OCI-LY3 (cell line): Measurements from ENCODE around the gene GPT2.
A peak's percentile ranks its signal among the peaks of the same experiment; 100 is the strongest.

Source experiments
- H2AFZ ChIP-seq: fragments of 200-600, 300-600 bp; shearing (Covaris generic); 2 replicates; pipeline ENCODE4 v1.6.0; 2014; ENCODE audit warnings: antibody characterized with exemption, low read depth, low read length
- H3K27ac ChIP-seq: fragments of 200-600, 300-600 bp; sonication (generic); 2 replicates; pipeline ENCODE4 v1.5.1; 2014; ENCODE audit warnings: mild to moderate bottlenecking, low read length, moderate library complexity, mixed read lengths
- H3K27me3 ChIP-seq: fragments of 200-600, 300-600 bp; sonication (generic); 2 replicates; pipeline ENCODE4 v1.6.1; 2014; ENCODE audit warnings: low read depth, low read length, mixed read lengths
- H3K36me3 ChIP-seq: fragments of 200-600, 300-600 bp; sonication (generic); replicated peaks from 2 replicates; pipeline ENCODE3; 2014; ENCODE audit warnings: low read depth, low read length, mixed read lengths
- H3K4me1 ChIP-seq: fragments of 300-600, 200-600 bp; sonication (generic); 2 replicates; pipeline ENCODE4 v1.6.1; 2014; ENCODE audit warnings: low read length, mixed read lengths
- H3K4me2 ChIP-seq: fragments of 200-600, 300-600 bp; sonication (generic); 2 replicates; pipeline ENCODE4 v1.6.1; 2014; ENCODE audit warnings: low read length, mixed read lengths
- H3K4me3 ChIP-seq: fragments of 300-600, 200-600 bp; sonication (generic); 2 replicates; pipeline ENCODE4 v1.5.1; 2014; ENCODE audit warnings: antibody characterized with exemption, mild to moderate bottlenecking, low read length, moderate library complexity
- H3K79me2 ChIP-seq: fragments of 300-600, 200-600 bp; shearing (Covaris generic); 2 replicates; pipeline ENCODE4 v1.6.1; 2014; ENCODE audit warnings: mild to moderate bottlenecking, low read length, mixed read lengths
- H3K9ac ChIP-seq: fragments of 300-600, 200-600 bp; shearing (Covaris generic); 2 replicates; pipeline ENCODE4 v1.6.0; 2014; ENCODE audit warnings: mild to moderate bottlenecking, low read length, moderate library complexity
- H3K9me3 ChIP-seq: fragments of 200-600, 300-600 bp; shearing (Covaris generic); 2 replicates; pipeline ENCODE4 v1.6.1; 2014; ENCODE audit warnings: low read length, mixed read lengths; ENCODE audit not compliant: insufficient read depth
- H4K20me1 ChIP-seq: fragments of 200-600, 300-600 bp; sonication (generic); 2 replicates; pipeline ENCODE4 v1.6.1; 2016; ENCODE audit warnings: low read length, mixed read lengths; ENCODE audit not compliant: insufficient read depth
- EZH2phosphoT487 ChIP-seq: fragments of 200-600 bp; shearing (Covaris generic); IDR thresholded peaks from 2 replicates; pipeline ENCODE4 v1.6.1; 2018; ENCODE audit warnings: antibody characterized with exemption, mixed run types, low read depth
- TF ChIP-seq, protein P1 (sequence below): fragments of 200-600, 300-600 bp; sonication (generic); IDR thresholded peaks from 2 replicates; pipeline ENCODE4 v1.5.1; 2014; ENCODE audit warnings: antibody characterized with exemption, low read length, low read depth

Gene GPT2

DNA sequence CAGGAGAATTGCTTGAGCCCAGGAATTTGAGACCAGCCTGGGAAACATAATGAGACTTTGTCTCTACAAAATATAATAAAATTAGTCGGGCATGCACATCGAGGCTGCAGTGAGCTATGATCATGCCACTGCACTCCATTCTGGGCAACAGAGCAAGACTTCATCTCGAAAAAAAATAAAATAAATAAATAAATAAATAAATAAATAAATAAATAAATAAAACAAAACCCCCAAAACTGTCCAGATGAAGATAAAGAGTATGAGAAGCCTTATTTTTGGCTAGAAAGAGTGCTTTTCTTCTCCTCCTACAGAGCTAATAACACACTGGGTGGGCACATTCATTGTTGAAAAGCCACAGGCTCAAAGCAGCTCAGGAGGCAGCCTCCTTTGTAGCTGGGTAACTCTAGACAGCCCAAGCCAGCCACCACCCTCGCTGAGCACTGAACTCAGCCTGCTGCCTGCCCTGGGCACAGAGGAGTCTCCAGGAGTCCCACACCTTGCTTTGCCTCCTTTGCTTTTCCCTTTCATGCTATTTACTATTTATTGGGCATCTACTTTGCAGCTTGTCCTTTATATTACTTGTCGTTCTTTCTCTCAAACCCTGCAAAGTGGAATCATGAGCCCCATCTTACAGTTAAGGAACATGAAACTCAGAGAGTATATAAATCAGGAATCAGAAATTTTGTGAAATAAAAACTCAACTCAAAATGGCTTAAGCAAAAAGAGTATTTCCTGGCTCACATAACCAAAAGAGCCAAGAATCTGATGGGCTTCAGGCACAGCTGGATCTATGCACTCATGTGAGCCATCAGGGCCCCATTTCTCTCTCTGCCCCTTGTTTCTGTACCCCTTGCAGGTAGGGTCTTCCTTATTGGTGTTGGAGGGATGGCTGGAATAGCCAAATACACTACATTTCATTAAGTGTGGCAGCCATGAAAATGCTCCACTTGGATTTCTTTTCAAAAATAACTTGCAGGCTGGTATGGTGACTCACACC is 35.1 kb upstream of the GPT2 start:
- no peaks in the 10 kb centered on the region for H3K9me3 ChIP-seq
- H3K27me3 ChIP-seq, result no peaks in the 10 kb centered on the region
- no peaks in the 10 kb centered on the region for H3K36me3 ChIP-seq
- H3K79me2 ChIP-seq, result no peaks in the 10 kb centered on the region
- no peak overlapping the region for H3K4me2 ChIP-seq
- H3K4me3 ChIP-seq, result no peak overlapping the region
- H2AFZ ChIP-seq, result no peak overlapping the region
- no peaks in the 10 kb centered on the region for H4K20me1 ChIP-seq
- TF ChIP-seq, protein P1, sequence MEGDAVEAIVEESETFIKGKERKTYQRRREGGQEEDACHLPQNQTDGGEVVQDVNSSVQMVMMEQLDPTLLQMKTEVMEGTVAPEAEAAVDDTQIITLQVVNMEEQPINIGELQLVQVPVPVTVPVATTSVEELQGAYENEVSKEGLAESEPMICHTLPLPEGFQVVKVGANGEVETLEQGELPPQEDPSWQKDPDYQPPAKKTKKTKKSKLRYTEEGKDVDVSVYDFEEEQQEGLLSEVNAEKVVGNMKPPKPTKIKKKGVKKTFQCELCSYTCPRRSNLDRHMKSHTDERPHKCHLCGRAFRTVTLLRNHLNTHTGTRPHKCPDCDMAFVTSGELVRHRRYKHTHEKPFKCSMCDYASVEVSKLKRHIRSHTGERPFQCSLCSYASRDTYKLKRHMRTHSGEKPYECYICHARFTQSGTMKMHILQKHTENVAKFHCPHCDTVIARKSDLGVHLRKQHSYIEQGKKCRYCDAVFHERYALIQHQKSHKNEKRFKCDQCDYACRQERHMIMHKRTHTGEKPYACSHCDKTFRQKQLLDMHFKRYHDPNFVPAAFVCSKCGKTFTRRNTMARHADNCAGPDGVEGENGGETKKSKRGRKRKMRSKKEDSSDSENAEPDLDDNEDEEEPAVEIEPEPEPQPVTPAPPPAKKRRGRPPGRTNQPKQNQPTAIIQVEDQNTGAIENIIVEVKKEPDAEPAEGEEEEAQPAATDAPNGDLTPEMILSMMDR, result no peak
- TF ChIP-seq EZH2phosphoT487, result no peak
- H3K9ac ChIP-seq, result no peak overlapping the region
- H3K27ac ChIP-seq, result no peak overlapping the region
- peaks cover 18% of the 10 kb centered on the region for H3K4me1 ChIP-seq

DNA sequence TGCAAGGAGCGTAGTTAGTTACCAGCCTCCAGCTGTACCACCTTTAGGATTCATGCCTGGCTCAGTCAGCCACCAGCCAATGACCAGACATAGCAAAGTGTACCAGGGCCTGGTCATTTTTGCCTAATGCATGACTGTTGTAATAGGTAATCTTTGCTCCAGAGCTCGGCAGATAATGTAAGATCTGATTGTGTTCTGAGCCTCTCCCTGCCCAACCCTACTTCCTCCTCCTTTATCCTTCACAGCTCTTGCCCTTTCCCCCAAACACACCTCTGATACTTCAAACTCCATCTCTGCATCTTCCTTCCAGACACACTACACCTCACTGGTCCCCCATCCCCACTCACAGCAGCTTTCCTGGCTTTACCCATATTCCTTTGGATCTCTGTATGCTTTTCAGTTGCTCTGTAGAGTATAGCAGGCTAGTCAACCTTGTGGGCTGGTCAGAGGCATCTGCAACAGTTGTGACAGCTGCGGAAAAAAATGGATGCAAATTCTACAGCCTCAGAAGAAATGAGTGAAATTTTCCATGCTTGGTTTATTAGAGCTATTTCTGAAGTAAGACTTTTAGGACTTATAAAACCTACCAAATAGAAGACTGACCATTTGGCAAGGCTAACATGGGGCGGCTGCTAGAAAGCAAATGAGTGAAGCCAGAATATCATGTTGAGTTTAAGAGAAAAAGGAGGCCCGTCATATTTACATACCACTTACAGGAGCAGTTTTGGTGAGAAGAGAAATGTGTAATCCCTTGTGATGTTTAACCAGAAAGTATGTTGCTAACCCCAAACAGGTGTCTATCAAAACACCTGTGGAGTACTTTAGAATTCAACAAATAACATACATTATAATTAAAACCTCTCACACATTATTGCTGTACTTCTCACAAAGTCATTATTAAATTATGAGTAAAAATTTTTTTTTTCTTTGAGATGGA is 33.3 kb upstream of the GPT2 start:
- peaks cover 18% of the 10 kb centered on the region for H3K4me1 ChIP-seq
- H3K4me2 ChIP-seq, result peak overlapping the region; percentile 38
- no peaks in the 10 kb centered on the region for H3K9me3 ChIP-seq
- H3K27me3 ChIP-seq, result no peaks in the 10 kb centered on the region
- TF ChIP-seq, protein P1, result no peak
- TF ChIP-seq EZH2phosphoT487, result no peak
- H3K4me3 ChIP-seq, result no peak overlapping the region
- peak overlapping the region; percentile 32 for H2AFZ ChIP-seq
- H3K9ac ChIP-seq, result no peak overlapping the region
- no peaks in the 10 kb centered on the region for H3K36me3 ChIP-seq
- H3K27ac ChIP-seq, result peak overlapping the region; percentile 34; the same call in 1 of the 2 replicates
- no peaks in the 10 kb centered on the region for H4K20me1 ChIP-seq
- no peaks in the 10 kb centered on the region for H3K79me2 ChIP-seq

DNA sequence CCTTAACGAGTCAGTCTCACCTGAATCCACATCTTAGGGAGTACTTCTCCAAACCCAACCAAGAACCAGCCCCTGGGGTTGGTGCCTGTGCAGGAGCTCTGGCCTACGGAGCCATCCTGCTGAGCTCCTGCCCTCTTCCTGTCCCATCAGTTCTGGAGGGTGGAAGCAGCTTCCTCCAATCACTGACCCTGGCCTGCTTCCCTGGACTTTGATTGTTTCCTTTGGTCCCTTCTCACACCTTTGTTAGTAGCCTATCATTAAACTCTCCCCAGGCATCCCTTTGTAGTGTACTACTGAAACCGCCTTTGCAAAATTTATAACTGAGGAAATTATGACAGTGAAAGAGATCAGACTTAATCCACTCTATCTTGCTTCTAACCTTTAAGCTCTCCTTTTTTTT is 32.0 kb upstream of the GPT2 start:
- Histone ChIP-seq H4K20me1 (no peaks in the 10 kb centered on the region), H3K27ac (no peak overlapping the region), H3K27me3 (no peaks in the 10 kb centered on the region), H3K9ac (no peak overlapping the region), H3K4me2 (no peak overlapping the region), H3K4me1 (peaks cover 18% of the 10 kb centered on the region), H3K79me2 (no peaks in the 10 kb centered on the region), H3K4me3 (no peak overlapping the region), H3K9me3 (no peaks in the 10 kb centered on the region), H3K36me3 (no peaks in the 10 kb centered on the region), H2AFZ (no peak overlapping the region)
- no peak for TF ChIP-seq EZH2phosphoT487
- TF ChIP-seq, protein P1, result no peak
